NCI-H2196 (cell line): ENCODE data around the gene MANBA.

Experiments
- DNase-seq: peaks from one replicate; lab custom pipeline; 2025; ENCODE audit not compliant: unreplicated experiment; lab: John Stamatoyannopoulos, UW

MANBA gene

GRCh38 chr4:102598762-102599374 is 161.9 kb downstream of the MANBA start:
- no peak for DNase-seq

GRCh38 chr4:102598086-102598761 is 162.5 kb downstream of the MANBA start:
- DNase-seq, result no peak

GRCh38 chr4:102596532-102596931 is 164.2 kb downstream of the MANBA start:
- no peak for DNase-seq

- DNase-seq, result no peak
Measured at GRCh38 chr4:102594000-102594399, 166.8 kb downstream of the MANBA start.

GRCh38 chr4:102593147-102593546 is 167.6 kb downstream of the MANBA start:
- DNase-seq, result no peak

- DNase-seq, result no peak
Measured at GRCh38 chr4:102592256-102592655, 168.5 kb downstream of the MANBA start.

- DNase-seq, result no peak
Measured at GRCh38 chr4:102589743-102590142, 171.0 kb downstream of the MANBA start.

GRCh38 chr4:102586644-102587021 is 174.1 kb downstream of the MANBA start:
- DNase-seq, result no peak

- no peak for DNase-seq
Measured at GRCh38 chr4:102586002-102586643, 174.6 kb downstream of the MANBA start.

GRCh38 chr4:102585329-102585728 is 175.4 kb downstream of the MANBA start:
- DNase-seq, result no peak

GRCh38 chr4:102584091-102584490 is 176.7 kb downstream of the MANBA start:
- DNase-seq, result no peak
